GM23338 (cell line): Measurements from ENCODE around the gene NHLRC4. TPM values are rescaled to one million over a fixed set of nuclear protein-coding genes. Genes with fewer than 3 reads are reported as not detected.

Experiments
- ATAC-seq: fragments of 200-7000 bp; cut with Tn5 transposase; 3 replicates; pipeline ENCODE4 v1.9.1; 2020
- DNase-seq: peaks from one replicate; pipeline ENCODE4 v3.0.0-alpha.2; 2015; ENCODE audit warnings: low spot score
- H2AFZ ChIP-seq: fragments of 200-600 bp; sonication (generic); 2 replicates; pipeline ENCODE4 v1.8.0; 2016; ENCODE audit warnings: antibody characterized with exemption, mild to moderate bottlenecking, moderate library complexity
- H3F3A ChIP-seq: fragments of 200-600 bp; sonication (generic); replicated peaks from 2 replicates; pipeline ENCODE4 v1.8.0; 2017; ENCODE audit warnings: antibody characterized with exemption, mixed run types, low read depth
- H3K27ac ChIP-seq: fragments of 200-600 bp; sonication (generic); 2 replicates; pipeline ENCODE4 v1.6.1; 2016; ENCODE audit warnings: low read depth
- H3K27me3 ChIP-seq: fragments of 200-600 bp; sonication (generic); 2 replicates; pipeline ENCODE4 v1.8.0; 2016; ENCODE audit warnings: mild to moderate bottlenecking, mixed run types, moderate library complexity; ENCODE audit not compliant: insufficient read depth
- H3K36me3 ChIP-seq: fragments of 200-600 bp; sonication (generic); 2 replicates; pipeline ENCODE4 v1.8.0; 2016; ENCODE audit warnings: mild to moderate bottlenecking; ENCODE audit not compliant: insufficient read depth
- H3K4me1 ChIP-seq: fragments of 200-600 bp; sonication (generic); 2 replicates; pipeline ENCODE4 v1.8.0; 2016; ENCODE audit warnings: mild to moderate bottlenecking, moderate library complexity; ENCODE audit not compliant: insufficient read depth
- H3K4me2 ChIP-seq: fragments of 200-600 bp; sonication (generic); 2 replicates; pipeline ENCODE4 v1.7.1; 2017; ENCODE audit warnings: mixed run types
- H3K4me3 ChIP-seq: fragments of 200-600 bp; sonication (generic); 2 replicates; pipeline ENCODE4 v1.6.1; 2016; ENCODE audit warnings: mixed run types
- H3K79me2 ChIP-seq: fragments of 200-600 bp; sonication (generic); replicated peaks from 2 replicates; pipeline ENCODE4 v1.8.0; 2017; ENCODE audit warnings: mild to moderate bottlenecking; ENCODE audit not compliant: insufficient read depth
- H3K9me2 ChIP-seq: fragments of 200-600 bp; sonication (generic); 2 replicates; pipeline ENCODE4 v1.8.0; 2017; ENCODE audit not compliant: insufficient read depth
- H4K20me1 ChIP-seq: fragments of 200-600 bp; sonication (generic); replicated peaks from 2 replicates; pipeline ENCODE4 v1.8.0; 2017; ENCODE audit warnings: mild to moderate bottlenecking; ENCODE audit not compliant: insufficient read depth
- H3K27ac Mint-ChIP-seq: 2 replicates; pipeline ENCODE4 v1.8.0; 2020; ENCODE audit warnings: inconsistent platforms, mild to moderate bottlenecking, moderate library complexity, mixed read lengths
- H3K27me3 Mint-ChIP-seq: 3 replicates; pipeline ENCODE4 v1.8.0; 2022; ENCODE audit warnings: low read depth, mild to moderate bottlenecking, moderate library complexity, mixed read lengths, inconsistent platforms; ENCODE audit not compliant: insufficient read depth, poor library complexity
- H3K36me3 Mint-ChIP-seq: 3 replicates; pipeline ENCODE4 v1.8.0; 2021; ENCODE audit warnings: low read depth, mild to moderate bottlenecking, inconsistent platforms, moderate library complexity, mixed read lengths
- H3K4me1 Mint-ChIP-seq: 3 replicates; pipeline ENCODE4 v1.8.0; 2020; ENCODE audit warnings: mild to moderate bottlenecking, inconsistent platforms, mixed read lengths
- H3K4me3 Mint-ChIP-seq: 3 replicates; pipeline ENCODE4 v1.8.0; 2021; ENCODE audit warnings: moderate library complexity, mild to moderate bottlenecking, inconsistent platforms, mixed read lengths
- H3K9me3 Mint-ChIP-seq: 3 replicates; pipeline ENCODE4 v1.8.0; 2020; ENCODE audit warnings: moderate library complexity, mild to moderate bottlenecking, inconsistent platforms, mixed read lengths
- CREB1 ChIP-seq: fragments of 250-450 bp; sonication (Bioruptor Pico); IDR thresholded peaks from 2 replicates; pipeline ENCODE4 v1.5.0; 2020; ENCODE audit warnings: low read depth, mild to moderate bottlenecking, moderate library complexity
- CTCF ChIP-seq, 2 experiments: fragments of 200-600 bp in 1 of 2; sonication (generic) in 1 of 2; conservative IDR thresholded peaks; 2 replicates each; pipeline versions ENCODE4 v1.5.1 to v1.6.1; 2016 to 2017; ENCODE audit warnings: antibody characterized with exemption in 2 of 2, low read depth in 2 of 2, mild to moderate bottlenecking in 2 of 2, moderate library complexity in 1 of 2
- ETS1 ChIP-seq: IDR thresholded peaks from 2 replicates; pipeline ENCODE4 v1.6.1; 2016; ENCODE audit warnings: antibody characterized with exemption
- EZH2 ChIP-seq: fragments of 200-600 bp; sonication (generic); IDR thresholded peaks from one replicate; pipeline ENCODE4 v1.8.0; 2017; ENCODE audit warnings: antibody characterized with exemption, mild to moderate bottlenecking, low read depth; ENCODE audit not compliant: unreplicated experiment
- EZH2phosphoT487 ChIP-seq: fragments of 200-600 bp; sonication (generic); IDR thresholded peaks from one replicate; pipeline ENCODE4 v1.8.1; 2018; ENCODE audit warnings: antibody characterized with exemption; ENCODE audit not compliant: unreplicated experiment
- JUNB ChIP-seq: IDR thresholded peaks from one replicate; pipeline ENCODE4 v1.6.1; 2016; ENCODE audit warnings: antibody characterized with exemption; ENCODE audit not compliant: unreplicated experiment
- NANOG ChIP-seq: IDR thresholded peaks from 2 replicates; pipeline ENCODE4 v1.6.1; 2016; ENCODE audit warnings: antibody characterized with exemption, borderline replicate concordance
- POLR2AphosphoS5 ChIP-seq: IDR thresholded peaks from 2 replicates; pipeline ENCODE4 v1.6.1; 2016; ENCODE audit warnings: antibody characterized with exemption, low read depth
- REST ChIP-seq: IDR thresholded peaks from one replicate; pipeline ENCODE4 v1.6.1; 2018; ENCODE audit warnings: antibody characterized with exemption; ENCODE audit not compliant: unreplicated experiment
- STAT1 ChIP-seq: IDR thresholded peaks from one replicate; pipeline ENCODE4 v1.6.1; 2016; ENCODE audit warnings: antibody characterized with exemption; ENCODE audit not compliant: unreplicated experiment
- ZNF114 ChIP-seq: fragments of 250-450 bp; sonication (Bioruptor Pico); IDR thresholded peaks from 2 replicates; pipeline ENCODE4 v1.5.0; 2020; ENCODE audit warnings: mild to moderate bottlenecking, moderate library complexity
- ZNF331 ChIP-seq: fragments of 250-450 bp; sonication (Bioruptor Pico); IDR thresholded peaks from 2 replicates; pipeline ENCODE4 v1.5.0; 2020; ENCODE audit warnings: low read depth, mild to moderate bottlenecking, moderate library complexity
- ZNF462 ChIP-seq: fragments of 250-450 bp; sonication (Bioruptor Pico); IDR thresholded peaks from 2 replicates; pipeline ENCODE4 v1.5.0; 2020; ENCODE audit warnings: mild to moderate bottlenecking, moderate library complexity
- polyA plus RNA-seq: library from polyadenylated mRNA; unstranded; fragments of >200 nt; fragmentation: Nextera tagmentation; extraction: Ambion mirVana; gene quantifications from 2 replicates; pipeline ENCODE4 v1.2.1, GENCODE V29; 2016
- total RNA-seq: library from RNA; depleted of rRNA; stranded (reverse); fragments of >200 nt; shearing (Covaris generic); gene quantifications from 2 replicates; pipeline ENCODE4 v1.2.3, GENCODE V29; 2014

NHLRC4 gene
- total and polyA plus RNA-seq, 2 experiments from 2014 or later, result 0.47 to 0.80 TPM

GRCh38 chr16:564690-565418 is 2.0 kb upstream of the NHLRC4 start:
- H3K4me1 Mint-ChIP-seq, result peaks cover 4% of the 10 kb centered on the region; the same call in 1 of the 3 replicates
- Histone ChIP-seq H4K20me1 (no peaks in the 10 kb centered on the region), H3K4me3 (no peak overlapping the region), H2AFZ (no peak overlapping the region), H3K27me3 (peaks cover 17% of the 10 kb centered on the region), H3K4me1 (peaks cover 17% of the 10 kb centered on the region), H3K9me2 (no peaks in the 10 kb centered on the region), H3K79me2 (no peaks in the 10 kb centered on the region), H3K4me2 (no peak overlapping the region), H3F3A (0 out of 2 replicates have a peak, but pooled peaks cover 8% of the 10 kb centered on the region), H3K36me3 (no peaks in the 10 kb centered on the region), H3K27ac (no peak overlapping the region)
- no peaks in the 10 kb centered on the region for H3K36me3 Mint-ChIP-seq
- ATAC-seq (no peak), DNase-seq (no peak)
- no peak for TF ChIP-seq ZNF331 (CRISPR knock-in tag)
- TF ChIP-seq ZNF462 (CRISPR knock-in tag), result no peak
- no peak for TF ChIP-seq EZH2
- no peak for TF ChIP-seq NANOG
- no peak for TF ChIP-seq ETS1
- TF ChIP-seq CREB1 (CRISPR knock-in tag), result no peak
- TF ChIP-seq POLR2AphosphoS5, result no peak
- no peak for TF ChIP-seq CTCF (conservative IDR thresholded peaks at IDR 0.05; ENCODE audit: low read depth in 2 of 2)
- TF ChIP-seq ZNF114 (CRISPR knock-in tag), result no peak
- no peak for TF ChIP-seq EZH2phosphoT487
- no peak for TF ChIP-seq STAT1
- no peak for TF ChIP-seq REST
- no peak for TF ChIP-seq JUNB
- no peak overlapping the region for H3K27ac Mint-ChIP-seq
- H3K4me3 Mint-ChIP-seq, result no peak overlapping the region
- H3K27me3 Mint-ChIP-seq, result peaks cover 6% of the 10 kb centered on the region
- H3K9me3 Mint-ChIP-seq, result no peaks in the 10 kb centered on the region
